H1 (cell line): Measurements from ENCODE around the gene TCF7L1. TPM values are rescaled to one million over a fixed set of nuclear protein-coding genes. Genes with fewer than 3 reads are reported as not detected.

Source experiments
- POLR2AphosphoS5 ChIP-seq: IDR thresholded peaks from 2 replicates; pipeline ENCODE4 v1.6.1; 2011; ENCODE audit warnings: low read depth, low read length
- SP1 ChIP-seq: IDR thresholded peaks from 2 replicates; pipeline ENCODE4 v1.6.1; 2011; ENCODE audit warnings: low read depth, low read length
- TBP ChIP-seq: IDR thresholded peaks from 2 replicates; pipeline ENCODE4 v1.6.1; 2011; ENCODE audit warnings: low read depth, low read length, improper control_type of control experiment
- TEAD4 ChIP-seq: IDR thresholded peaks from 2 replicates; pipeline ENCODE4 v1.6.1; 2012; ENCODE audit warnings: low read depth, low read length, inconsistent platforms, mixed read lengths
- YY1 ChIP-seq: IDR thresholded peaks from 2 replicates; pipeline ENCODE4 v1.6.1; 2011; ENCODE audit warnings: low read depth, mild to moderate bottlenecking, low read length
- polyA plus RNA-seq, 7 experiments: library from polyadenylated mRNA; depleted of rRNA in 3 of 7; stranded (reverse) in 5 of 7; unstranded in 2 of 7; fragments of >200 nt in 5 of 7; fragments of 200-250 nt in 2 of 7; gene quantifications; 1 replicate in 5 of 7; 2 replicates in 1 of 7; 4 replicates in 1 of 7; pipeline versions ENCODE4 v1.2.1 to v1.2.3, GENCODE V29; 2011 to 2013; ENCODE audit warnings: missing spikeins in 2 of 7, mixed read lengths in 2 of 7
- total RNA-seq: library from RNA; stranded (reverse); fragmentation: NEBNext Ultra II Directional; extraction: Animal tissue kit (Norgen Biotek cat#: 25700); gene quantifications from 2 replicates; pipeline ENCODE4 v1.2.1, GENCODE V29; 2021
- TF ChIP-seq, protein P1 (sequence below): fragments of 300-600 bp; sonication (generic); IDR thresholded peaks from 2 replicates; pipeline ENCODE4 v1.7.1; 2012; ENCODE audit warnings: low read length, moderate library complexity, mild to moderate bottlenecking, inconsistent platforms; ENCODE audit not compliant: insufficient replicate concordance
- TF ChIP-seq, protein P2 (sequence below): IDR thresholded peaks from 2 replicates; pipeline ENCODE4 v1.6.1; 2012; ENCODE audit warnings: inconsistent platforms
- TF ChIP-seq, protein P3 (sequence below), 3 experiments: IDR thresholded peaks; 1 replicate in 2 of 3; 2 replicates in 1 of 3; pipeline versions ENCODE4 v1.5.1 to v1.6.1; 2011; ENCODE audit warnings: low read length in 3 of 3, mild to moderate bottlenecking in 3 of 3, inconsistent platforms in 2 of 3, low read depth in 1 of 3, moderate library complexity in 1 of 3; ENCODE audit not compliant: insufficient read depth in 1 of 3; ENCODE audit errors: control extremely low read depth in 1 of 3

The TCF7L1 gene
- total and polyA plus RNA-seq, 2 of the 8 experiments (the other 6 are each of a cell fraction or from before 2014, with no cell fraction given): 27.5 to 108 TPM

DNA sequence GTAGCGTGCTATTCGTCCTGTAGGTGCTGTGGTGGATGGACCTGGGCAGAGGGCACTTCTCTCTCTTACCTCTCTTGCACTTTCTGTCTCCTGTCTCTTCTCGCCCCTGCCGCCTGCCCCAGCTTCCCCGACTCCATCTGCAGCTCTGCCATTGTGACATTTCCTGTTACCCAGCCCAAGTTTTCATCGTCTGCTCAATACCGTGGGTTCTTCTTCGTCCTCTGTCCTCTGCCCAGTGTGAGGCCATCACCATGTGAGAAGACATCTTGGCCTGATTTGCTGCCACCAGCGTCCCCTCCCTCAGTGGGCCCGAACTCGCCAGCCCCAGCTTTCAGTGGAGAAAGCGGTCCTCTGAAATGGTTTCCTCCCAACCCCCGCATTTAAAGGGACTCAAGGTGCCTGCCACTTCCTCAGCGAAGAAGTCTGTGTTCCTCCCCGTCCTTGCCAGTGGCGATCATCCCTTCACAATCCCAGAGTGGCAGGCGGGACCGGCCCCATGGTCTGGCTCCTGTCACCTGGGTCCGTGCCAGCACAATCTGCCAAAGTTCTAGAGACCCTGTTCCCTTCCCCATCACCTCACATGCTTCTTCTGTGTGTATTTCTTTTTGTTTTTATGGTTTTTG, 176.6 kb downstream of the TCF7L1 start (continued):
- TF ChIP-seq, protein P1, sequence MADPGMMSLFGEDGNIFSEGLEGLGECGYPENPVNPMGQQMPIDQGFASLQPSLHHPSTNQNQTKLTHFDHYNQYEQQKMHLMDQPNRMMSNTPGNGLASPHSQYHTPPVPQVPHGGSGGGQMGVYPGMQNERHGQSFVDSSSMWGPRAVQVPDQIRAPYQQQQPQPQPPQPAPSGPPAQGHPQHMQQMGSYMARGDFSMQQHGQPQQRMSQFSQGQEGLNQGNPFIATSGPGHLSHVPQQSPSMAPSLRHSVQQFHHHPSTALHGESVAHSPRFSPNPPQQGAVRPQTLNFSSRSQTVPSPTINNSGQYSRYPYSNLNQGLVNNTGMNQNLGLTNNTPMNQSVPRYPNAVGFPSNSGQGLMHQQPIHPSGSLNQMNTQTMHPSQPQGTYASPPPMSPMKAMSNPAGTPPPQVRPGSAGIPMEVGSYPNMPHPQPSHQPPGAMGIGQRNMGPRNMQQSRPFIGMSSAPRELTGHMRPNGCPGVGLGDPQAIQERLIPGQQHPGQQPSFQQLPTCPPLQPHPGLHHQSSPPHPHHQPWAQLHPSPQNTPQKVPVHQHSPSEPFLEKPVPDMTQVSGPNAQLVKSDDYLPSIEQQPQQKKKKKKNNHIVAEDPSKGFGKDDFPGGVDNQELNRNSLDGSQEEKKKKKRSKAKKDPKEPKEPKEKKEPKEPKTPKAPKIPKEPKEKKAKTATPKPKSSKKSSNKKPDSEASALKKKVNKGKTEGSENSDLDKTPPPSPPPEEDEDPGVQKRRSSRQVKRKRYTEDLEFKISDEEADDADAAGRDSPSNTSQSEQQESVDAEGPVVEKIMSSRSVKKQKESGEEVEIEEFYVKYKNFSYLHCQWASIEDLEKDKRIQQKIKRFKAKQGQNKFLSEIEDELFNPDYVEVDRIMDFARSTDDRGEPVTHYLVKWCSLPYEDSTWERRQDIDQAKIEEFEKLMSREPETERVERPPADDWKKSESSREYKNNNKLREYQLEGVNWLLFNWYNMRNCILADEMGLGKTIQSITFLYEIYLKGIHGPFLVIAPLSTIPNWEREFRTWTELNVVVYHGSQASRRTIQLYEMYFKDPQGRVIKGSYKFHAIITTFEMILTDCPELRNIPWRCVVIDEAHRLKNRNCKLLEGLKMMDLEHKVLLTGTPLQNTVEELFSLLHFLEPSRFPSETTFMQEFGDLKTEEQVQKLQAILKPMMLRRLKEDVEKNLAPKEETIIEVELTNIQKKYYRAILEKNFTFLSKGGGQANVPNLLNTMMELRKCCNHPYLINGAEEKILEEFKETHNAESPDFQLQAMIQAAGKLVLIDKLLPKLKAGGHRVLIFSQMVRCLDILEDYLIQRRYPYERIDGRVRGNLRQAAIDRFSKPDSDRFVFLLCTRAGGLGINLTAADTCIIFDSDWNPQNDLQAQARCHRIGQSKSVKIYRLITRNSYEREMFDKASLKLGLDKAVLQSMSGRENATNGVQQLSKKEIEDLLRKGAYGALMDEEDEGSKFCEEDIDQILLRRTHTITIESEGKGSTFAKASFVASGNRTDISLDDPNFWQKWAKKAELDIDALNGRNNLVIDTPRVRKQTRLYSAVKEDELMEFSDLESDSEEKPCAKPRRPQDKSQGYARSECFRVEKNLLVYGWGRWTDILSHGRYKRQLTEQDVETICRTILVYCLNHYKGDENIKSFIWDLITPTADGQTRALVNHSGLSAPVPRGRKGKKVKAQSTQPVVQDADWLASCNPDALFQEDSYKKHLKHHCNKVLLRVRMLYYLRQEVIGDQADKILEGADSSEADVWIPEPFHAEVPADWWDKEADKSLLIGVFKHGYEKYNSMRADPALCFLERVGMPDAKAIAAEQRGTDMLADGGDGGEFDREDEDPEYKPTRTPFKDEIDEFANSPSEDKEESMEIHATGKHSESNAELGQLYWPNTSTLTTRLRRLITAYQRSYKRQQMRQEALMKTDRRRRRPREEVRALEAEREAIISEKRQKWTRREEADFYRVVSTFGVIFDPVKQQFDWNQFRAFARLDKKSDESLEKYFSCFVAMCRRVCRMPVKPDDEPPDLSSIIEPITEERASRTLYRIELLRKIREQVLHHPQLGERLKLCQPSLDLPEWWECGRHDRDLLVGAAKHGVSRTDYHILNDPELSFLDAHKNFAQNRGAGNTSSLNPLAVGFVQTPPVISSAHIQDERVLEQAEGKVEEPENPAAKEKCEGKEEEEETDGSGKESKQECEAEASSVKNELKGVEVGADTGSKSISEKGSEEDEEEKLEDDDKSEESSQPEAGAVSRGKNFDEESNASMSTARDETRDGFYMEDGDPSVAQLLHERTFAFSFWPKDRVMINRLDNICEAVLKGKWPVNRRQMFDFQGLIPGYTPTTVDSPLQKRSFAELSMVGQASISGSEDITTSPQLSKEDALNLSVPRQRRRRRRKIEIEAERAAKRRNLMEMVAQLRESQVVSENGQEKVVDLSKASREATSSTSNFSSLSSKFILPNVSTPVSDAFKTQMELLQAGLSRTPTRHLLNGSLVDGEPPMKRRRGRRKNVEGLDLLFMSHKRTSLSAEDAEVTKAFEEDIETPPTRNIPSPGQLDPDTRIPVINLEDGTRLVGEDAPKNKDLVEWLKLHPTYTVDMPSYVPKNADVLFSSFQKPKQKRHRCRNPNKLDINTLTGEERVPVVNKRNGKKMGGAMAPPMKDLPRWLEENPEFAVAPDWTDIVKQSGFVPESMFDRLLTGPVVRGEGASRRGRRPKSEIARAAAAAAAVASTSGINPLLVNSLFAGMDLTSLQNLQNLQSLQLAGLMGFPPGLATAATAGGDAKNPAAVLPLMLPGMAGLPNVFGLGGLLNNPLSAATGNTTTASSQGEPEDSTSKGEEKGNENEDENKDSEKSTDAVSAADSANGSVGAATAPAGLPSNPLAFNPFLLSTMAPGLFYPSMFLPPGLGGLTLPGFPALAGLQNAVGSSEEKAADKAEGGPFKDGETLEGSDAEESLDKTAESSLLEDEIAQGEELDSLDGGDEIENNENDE: no peak
- TF ChIP-seq, protein P2, sequence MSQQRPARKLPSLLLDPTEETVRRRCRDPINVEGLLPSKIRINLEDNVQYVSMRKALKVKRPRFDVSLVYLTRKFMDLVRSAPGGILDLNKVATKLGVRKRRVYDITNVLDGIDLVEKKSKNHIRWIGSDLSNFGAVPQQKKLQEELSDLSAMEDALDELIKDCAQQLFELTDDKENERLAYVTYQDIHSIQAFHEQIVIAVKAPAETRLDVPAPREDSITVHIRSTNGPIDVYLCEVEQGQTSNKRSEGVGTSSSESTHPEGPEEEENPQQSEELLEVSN: no peak
- TF ChIP-seq, protein P3, sequence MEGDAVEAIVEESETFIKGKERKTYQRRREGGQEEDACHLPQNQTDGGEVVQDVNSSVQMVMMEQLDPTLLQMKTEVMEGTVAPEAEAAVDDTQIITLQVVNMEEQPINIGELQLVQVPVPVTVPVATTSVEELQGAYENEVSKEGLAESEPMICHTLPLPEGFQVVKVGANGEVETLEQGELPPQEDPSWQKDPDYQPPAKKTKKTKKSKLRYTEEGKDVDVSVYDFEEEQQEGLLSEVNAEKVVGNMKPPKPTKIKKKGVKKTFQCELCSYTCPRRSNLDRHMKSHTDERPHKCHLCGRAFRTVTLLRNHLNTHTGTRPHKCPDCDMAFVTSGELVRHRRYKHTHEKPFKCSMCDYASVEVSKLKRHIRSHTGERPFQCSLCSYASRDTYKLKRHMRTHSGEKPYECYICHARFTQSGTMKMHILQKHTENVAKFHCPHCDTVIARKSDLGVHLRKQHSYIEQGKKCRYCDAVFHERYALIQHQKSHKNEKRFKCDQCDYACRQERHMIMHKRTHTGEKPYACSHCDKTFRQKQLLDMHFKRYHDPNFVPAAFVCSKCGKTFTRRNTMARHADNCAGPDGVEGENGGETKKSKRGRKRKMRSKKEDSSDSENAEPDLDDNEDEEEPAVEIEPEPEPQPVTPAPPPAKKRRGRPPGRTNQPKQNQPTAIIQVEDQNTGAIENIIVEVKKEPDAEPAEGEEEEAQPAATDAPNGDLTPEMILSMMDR (IDR thresholded peaks at IDR 0.05; ENCODE audit: control extremely low read depth in 1 of 3, insufficient read depth in 1 of 3, low read depth in 1 of 3, low read length in 3 of 3): no peak
- no peak for TF ChIP-seq POLR2AphosphoS5
- no peak for TF ChIP-seq SP1
- no peak for TF ChIP-seq TBP
- TF ChIP-seq YY1: no peak
- TF ChIP-seq TEAD4: no peak
